T-cell (primary cell): ENCODE data around the gene CAMKK2. TPM values are rescaled to one million over a fixed set of nuclear protein-coding genes. Genes with fewer than 3 reads are reported as not detected.

Experiments used
- ATAC-seq, 4 experiments: fragments of 200-7000 bp in 3 of 4; fragments of 150-1000 bp in 1 of 4; cut with Tn5 transposase; replicated peaks in 1 of 4; 1 replicate in 3 of 4; 2 replicates in 1 of 4; pipeline ENCODE4 v1.10.0; 2021; ENCODE audit warnings: moderate library complexity in 3 of 4, mild to moderate bottlenecking in 2 of 4, moderate number of reproducible peaks in 1 of 4
- CTCF ChIA-PET, 2 donors: fragments of 300-600 bp; sonication (Branson Sonifier 250); formaldehyde crosslinking; loops; one replicate each; lab custom pipeline; 2022; ENCODE audit warnings: antibody characterized with exemption in 2 of 2; lab: Charles Lee
- POLR2A ChIA-PET, 2 donors: fragments of 300-600 bp; sonication (Branson Sonifier 250); formaldehyde crosslinking; loops; one replicate each; lab custom pipeline; 2022; ENCODE audit warnings: antibody characterized with exemption in 2 of 2; lab: Charles Lee
- DNase-seq, 35 experiments: peaks; one replicate each; pipeline versions ENCODE4 v3.0.0 to v3.0.0-alpha.2; 2013 to 2023
- H3K27ac ChIP-seq: one replicate; pipeline ENCODE4 v1.5.1; 2013; ENCODE audit warnings: low read length
- H3K27me3 ChIP-seq, 2 experiments: replicated peaks in 1 of 2; 1 replicate in 1 of 2; 2 replicates in 1 of 2; pipeline versions ENCODE4 v1.6.1 to v1.7.0; 2013; ENCODE audit warnings: low read length in 1 of 2, mixed read lengths in 1 of 2; ENCODE audit not compliant: control insufficient read depth in 2 of 2, insufficient read depth in 2 of 2; ENCODE audit errors: extremely low read depth in 1 of 2
- H3K36me3 ChIP-seq, 2 donors: 1 replicate in 1 of 2; 2 replicates in 1 of 2; pipeline versions ENCODE4 v1.6.1 to v1.7.0; 2013; ENCODE audit warnings: low read length in 1 of 2; ENCODE audit not compliant: control insufficient read depth in 2 of 2, insufficient read depth in 1 of 2; ENCODE audit errors: extremely low read depth in 1 of 2
- H3K4me1 ChIP-seq, 2 experiments: 1 replicate in 1 of 2; 2 replicates in 1 of 2; pipeline versions ENCODE4 v1.6.1 to v1.7.0; 2013; ENCODE audit warnings: low read length in 2 of 2, mixed read lengths in 1 of 2; ENCODE audit not compliant: insufficient read depth in 2 of 2, control insufficient read depth in 1 of 2; ENCODE audit errors: extremely low read depth in 1 of 2
- H3K4me3 ChIP-seq, 2 donors: 1 replicate in 1 of 2; 2 replicates in 1 of 2; pipeline versions ENCODE4 v1.5.1 to v1.7.0; 2013; ENCODE audit warnings: mild to moderate bottlenecking in 2 of 2, low read length in 1 of 2, moderate library complexity in 1 of 2; ENCODE audit not compliant: control insufficient read depth in 1 of 2; ENCODE audit errors: extremely low read depth in 1 of 2
- H3K9me3 ChIP-seq: 2 replicates; pipeline ENCODE4 v1.7.0; 2013
- H3K27ac Mint-ChIP-seq, 2 donors: one replicate each; pipeline ENCODE4 v1.8.0; 2020 to 2021; ENCODE audit warnings: mild to moderate bottlenecking in 2 of 2, mixed read lengths in 2 of 2
- H3K27me3 Mint-ChIP-seq, 2 donors: one replicate each; pipeline ENCODE4 v1.8.0; 2021 to 2022; ENCODE audit warnings: mixed read lengths in 2 of 2
- H3K36me3 Mint-ChIP-seq: one replicate; pipeline ENCODE4 v1.8.0; 2021; ENCODE audit warnings: mixed read lengths
- H3K4me1 Mint-ChIP-seq, 3 donors: one replicate each; pipeline ENCODE4 v1.8.0; 2020 to 2022; ENCODE audit warnings: mixed read lengths in 3 of 3, mild to moderate bottlenecking in 1 of 3
- H3K4me3 Mint-ChIP-seq, 3 donors: one replicate each; pipeline ENCODE4 v1.8.0; 2020 to 2022; ENCODE audit warnings: mild to moderate bottlenecking in 3 of 3, mixed read lengths in 3 of 3, moderate library complexity in 3 of 3
- H3K9me3 Mint-ChIP-seq, 3 donors: one replicate each; pipeline ENCODE4 v1.8.0; 2020 to 2022; ENCODE audit warnings: mixed read lengths in 3 of 3
- WGBS: methylation state at CpG from one replicate; pipeline ENCODE4 v1.1.5; 2013; ENCODE audit warnings: missing lambda C conversion rate; ENCODE audit not compliant: insufficient coverage; 5-methylcytosine and 5-hydroxymethylcytosine counted together
- total RNA-seq, 35 experiments: library from RNA in 6 of 35; stranded (reverse) in 6 of 35; fragments of 120-200 nt in 1 of 35; gene quantifications; one replicate each; pipeline versions ENCODE4 v1.2.1 to v1.2.4 and lab custom pipeline; 2013 to 2026

Gene CAMKK2
- total RNA-seq, 5 donors from 2014 or later (not counting 1 experiment from before 2014, with no cell fraction given): 13.6 to 25.5 (median 19.8) TPM

GRCh38 chr12:121333747-121334146, 37.2 kb upstream of the CAMKK2 start:
- ChIA-PET POLR2A (no interaction called here), CTCF (interaction anchor here (0.6 to 2.7 kb wide), 4 partner anchors 18 to 113 kb away, joined by 3 to 16 read pairs (median 3); no protein-coding TSS in a partner anchor)
- H3K4me3 Mint-ChIP-seq: no peak overlapping the region
- no peak for ATAC-seq
- no peak overlapping the region for H3K27ac ChIP-seq
- peaks cover 3 to 4% (median 4%) of the 10 kb centered on the region in 3 donors for H3K4me1 Mint-ChIP-seq
- 100% methylated on average over 1 of the region's 1 CpG for WGBS
- H3K9me3 Mint-ChIP-seq: no peaks in the 10 kb centered on the region
- no peaks in the 10 kb centered on the region for H3K4me1 ChIP-seq
- H3K27me3 Mint-ChIP-seq: no peaks in the 10 kb centered on the region
- H3K36me3 Mint-ChIP-seq: peaks cover 45% of the 10 kb centered on the region
- no peaks in the 10 kb centered on the region for H3K27me3 ChIP-seq
- H3K4me3 ChIP-seq: no peak overlapping the region
- H3K36me3 ChIP-seq: peaks cover 11 to 64% of the 10 kb centered on the region in 2 donors
- no peak overlapping the region for H3K27ac Mint-ChIP-seq
- DNase-seq: no peak
- no peaks in the 10 kb centered on the region for H3K9me3 ChIP-seq

GRCh38 chr12:121331248-121331647, 34.7 kb upstream of the CAMKK2 start:
- peaks cover 3 to 4% (median 4%) of the 10 kb centered on the region in 3 donors for H3K4me1 Mint-ChIP-seq
- peaks cover 58% of the 10 kb centered on the region for H3K36me3 Mint-ChIP-seq
- no peak for DNase-seq
- Histone ChIP-seq H3K27ac (no peak overlapping the region), H3K36me3 (peaks cover 14 to 75% of the 10 kb centered on the region in 2 donors), H3K9me3 (no peaks in the 10 kb centered on the region), H3K4me3 (no peak overlapping the region), H3K27me3 (no peaks in the 10 kb centered on the region), H3K4me1 (no peaks in the 10 kb centered on the region)
- no peak overlapping the region for H3K4me3 Mint-ChIP-seq
- no peaks in the 10 kb centered on the region for H3K9me3 Mint-ChIP-seq
- ChIA-PET CTCF (no interaction called here), POLR2A (no interaction called here)
- H3K27ac Mint-ChIP-seq: no peak overlapping the region
- WGBS: 90% methylated on average over 5 of the region's 6 CpGs
- H3K27me3 Mint-ChIP-seq: no peaks in the 10 kb centered on the region
- ATAC-seq: no peak

GRCh38 chr12:121330692-121331091, 34.2 kb upstream of the CAMKK2 start:
- H3K4me3 ChIP-seq: no peak overlapping the region
- DNase-seq (no peak), ATAC-seq (no peak)
- peaks cover 14 to 81% of the 10 kb centered on the region in 2 donors for H3K36me3 ChIP-seq
- CTCF ChIA-PET: no interaction called here
- no peaks in the 10 kb centered on the region for H3K4me1 ChIP-seq
- H3K9me3 Mint-ChIP-seq: no peaks in the 10 kb centered on the region
- no peak overlapping the region for H3K27ac Mint-ChIP-seq
- POLR2A ChIA-PET: interaction anchor here in 1 of 2 donors (0.6 kb wide), 2 partner anchors 391 to 1841 kb away, joined by 3 to 5 read pairs; no protein-coding TSS in a partner anchor
- no peak overlapping the region for H3K27ac ChIP-seq
- H3K4me1 Mint-ChIP-seq: peaks cover 3 to 4% (median 4%) of the 10 kb centered on the region in 3 donors
- no peaks in the 10 kb centered on the region for H3K27me3 ChIP-seq
- H3K27me3 Mint-ChIP-seq: no peaks in the 10 kb centered on the region
- peaks cover 63% of the 10 kb centered on the region for H3K36me3 Mint-ChIP-seq
- no peaks in the 10 kb centered on the region for H3K9me3 ChIP-seq
- no peak overlapping the region for H3K4me3 Mint-ChIP-seq

- WGBS: no CpG with 5 or more reads among the region's 4 CpGs
- ChIA-PET CTCF (interaction anchor here in 1 of 2 donors (0.6 kb wide), 1 partner anchor 174 kb away, joined by 6 read pairs; no protein-coding TSS in a partner anchor), POLR2A (interaction anchor here in 1 of 2 donors (0.6 kb wide), 2 partner anchors 391 to 1841 kb away, joined by 3 to 5 read pairs; no protein-coding TSS in a partner anchor)
- Histone ChIP-seq H3K27ac (no peak overlapping the region), H3K4me3 (no peak overlapping the region), H3K4me1 (no peaks in the 10 kb centered on the region), H3K36me3 (peaks cover 14 to 82% of the 10 kb centered on the region in 2 donors), H3K9me3 (no peaks in the 10 kb centered on the region), H3K27me3 (no peaks in the 10 kb centered on the region)
- Mint-ChIP-seq H3K9me3 (no peaks in the 10 kb centered on the region), H3K4me1 (peaks cover 3 to 4% (median 4%) of the 10 kb centered on the region in 3 donors), H3K27me3 (no peaks in the 10 kb centered on the region), H3K27ac (no peak overlapping the region), H3K36me3 (peaks cover 60% of the 10 kb centered on the region), H3K4me3 (no peak overlapping the region)
- no peak for DNase-seq
- no peak for ATAC-seq
Measured at GRCh38 chr12:121330195-121330594, 33.7 kb upstream of the CAMKK2 start.

- H3K27me3 Mint-ChIP-seq: no peaks in the 10 kb centered on the region
- H3K4me1 Mint-ChIP-seq: no peaks in the 10 kb centered on the region
- ATAC-seq: no peak
- POLR2A ChIA-PET: no interaction called here
- CTCF ChIA-PET: interaction anchor here in 1 of 2 donors (0.6 kb wide), 2 partner anchors 12 to 354 kb away, joined by 3 to 4 read pairs; no protein-coding TSS in a partner anchor
- Histone ChIP-seq H3K4me3 (no peak overlapping the region), H3K36me3 (peaks cover 14 to 88% of the 10 kb centered on the region in 2 donors), H3K27me3 (no peaks in the 10 kb centered on the region), H3K4me1 (no peaks in the 10 kb centered on the region), H3K27ac (no peak overlapping the region), H3K9me3 (no peaks in the 10 kb centered on the region)
- H3K4me3 Mint-ChIP-seq: no peak overlapping the region
- H3K9me3 Mint-ChIP-seq: no peaks in the 10 kb centered on the region
- H3K27ac Mint-ChIP-seq: no peak overlapping the region
- DNase-seq: no peak
- WGBS: 97% methylated on average over 3 of the region's 4 CpGs
- H3K36me3 Mint-ChIP-seq: peaks cover 66% of the 10 kb centered on the region
Measured at GRCh38 chr12:121328620-121329019, 32.1 kb upstream of the CAMKK2 start.

GRCh38 chr12:121326996-121327674, 30.6 kb upstream of the CAMKK2 start:
- Mint-ChIP-seq H3K36me3 (peaks cover 59% of the 10 kb centered on the region), H3K27ac (peak overlapping the region in 1 of 2 donors; percentile 6), H3K9me3 (no peaks in the 10 kb centered on the region), H3K4me3 (no peak overlapping the region), H3K4me1 (no peaks in the 10 kb centered on the region), H3K27me3 (no peaks in the 10 kb centered on the region)
- DNase-seq (no peak), ATAC-seq (no peak)
- ChIA-PET CTCF (interaction anchor here in 1 of 2 donors (0.6 kb wide), 1 partner anchor 70 kb away, joined by 3 read pairs; no protein-coding TSS in a partner anchor), POLR2A (interaction anchor here in 1 of 2 donors (0.6 kb wide), 1 partner anchor 172 kb away, joined by 4 read pairs; no protein-coding TSS in a partner anchor)
- Histone ChIP-seq H3K27ac (no peak overlapping the region), H3K36me3 (peaks cover 14 to 80% of the 10 kb centered on the region in 2 donors), H3K4me3 (no peak overlapping the region), H3K9me3 (no peaks in the 10 kb centered on the region), H3K4me1 (no peaks in the 10 kb centered on the region), H3K27me3 (no peaks in the 10 kb centered on the region)
- 90% methylated on average over 12 of the region's 21 CpGs for WGBS
